ENCODE data around the gene AKT1. TPM values are rescaled to one million over a fixed set of nuclear protein-coding genes. Genes with fewer than 3 reads are reported as not detected.

Gene AKT1
- total and polyA plus RNA-seq, 2 of the 4 experiments (the other 2 are of a cell fraction): 193 to 221 TPM

DNA sequence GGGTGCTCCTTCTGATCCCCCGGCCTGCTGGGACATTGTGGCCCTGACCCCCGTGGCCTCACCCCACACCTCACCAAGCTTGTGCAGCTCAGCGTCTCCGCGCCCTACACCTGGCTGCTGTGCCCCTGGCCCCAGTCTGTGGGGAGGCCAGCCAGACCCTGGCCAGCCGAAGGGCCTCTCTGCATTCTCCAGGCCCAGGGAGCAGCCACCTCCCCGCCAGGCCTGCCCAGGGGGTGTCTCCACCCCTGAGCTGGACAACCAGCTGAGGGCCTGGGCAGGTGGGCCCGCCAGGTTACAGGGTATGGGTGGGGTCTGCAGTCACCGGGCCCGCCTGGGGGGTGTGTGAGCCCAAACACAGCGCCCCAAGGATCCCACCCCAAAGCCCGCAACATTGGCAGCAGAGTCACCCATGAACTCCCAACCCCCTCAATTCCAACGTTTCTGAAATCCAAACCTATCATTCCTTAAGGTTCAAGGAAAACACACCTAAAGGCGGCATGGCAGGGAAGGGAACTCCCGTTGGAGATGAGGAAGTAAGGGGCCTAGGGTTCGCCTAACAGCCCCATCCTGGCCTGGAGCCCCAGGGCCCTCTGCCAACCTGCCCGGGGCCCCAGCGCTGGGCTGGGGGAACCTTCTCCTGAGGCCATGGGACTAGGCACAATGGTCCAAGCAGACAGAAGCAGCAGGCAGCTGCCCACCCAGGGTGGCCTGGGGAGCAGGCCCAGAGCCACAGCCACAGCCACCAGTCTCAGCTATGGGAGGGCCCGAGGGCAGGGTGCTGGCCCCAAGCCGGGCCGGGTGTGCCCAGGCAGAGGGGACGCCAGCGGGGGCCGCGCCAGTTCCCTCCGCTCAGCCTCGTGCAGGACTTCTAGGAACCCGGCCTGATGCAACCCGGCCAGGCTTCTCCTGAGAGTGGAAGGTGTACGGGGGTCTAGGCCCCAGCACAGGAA, 8.5 kb downstream of the AKT1 start:
- no peak overlapping the region for H3K23ac ChIP-seq (ENCODE audit: low read depth, low read length)
- no peak for TF ChIP-seq RFX5 (IDR thresholded peaks at IDR 0.05; ENCODE audit: low read depth, low read length)
- no peak for TF ChIP-seq CTCF (conservative IDR thresholded peaks at IDR 0.05; ENCODE audit: low read depth, low read length)
- TF ChIP-seq SMC3 (IDR thresholded peaks at IDR 0.05; ENCODE audit: low read depth, low read length): no peak
- TF ChIP-seq CHD1 (IDR thresholded peaks at IDR 0.05; ENCODE audit: low read depth, low read length): no peak
- no peak for TF ChIP-seq MXI1 (IDR thresholded peaks at IDR 0.05; ENCODE audit: borderline replicate concordance, low read depth, low read length)
- TF ChIP-seq RAD21 (IDR thresholded peaks at IDR 0.05; ENCODE audit: low read length): no peak
- TF ChIP-seq ELK1 (IDR thresholded peaks at IDR 0.05; ENCODE audit: borderline replicate concordance, low read depth, low read length): no peak
- no peak for TF ChIP-seq POLR2A (IDR thresholded peaks at IDR 0.05; ENCODE audit: low read depth, low read length)
- TF ChIP-seq BHLHE40 (IDR thresholded peaks at IDR 0.05; ENCODE audit: low read depth, low read length): no peak
- no peak for TF ChIP-seq FOS (IDR thresholded peaks at IDR 0.05; ENCODE audit: low read depth, low read length)
- TF ChIP-seq NFE2L2 (IDR thresholded peaks at IDR 0.05; ENCODE audit: low read depth, low read length): no peak
- TF ChIP-seq RCOR1 (IDR thresholded peaks at IDR 0.05; ENCODE audit: insufficient replicate concordance, low read length): no peak
- TF ChIP-seq MAZ (IDR thresholded peaks at IDR 0.05; ENCODE audit: borderline replicate concordance, low read depth, low read length): no peak
- H3K27ac ChIP-seq (ENCODE audit: insufficient read depth, low read length): no peak overlapping the region
- no peak overlapping the region for H2AK5ac ChIP-seq (ENCODE audit: low read depth, low read length)
- 57% methylated on average over 3 of the region's 30 CpGs; no CpG with 5 or more reads in 1 of the 2 experiments for WGBS, 2 experiments (ENCODE audit: extremely low coverage in 2 of 2, insufficient read length in 1 of 2)
- no peak overlapping the region for H4K91ac ChIP-seq (ENCODE audit: insufficient read depth, low read depth, low read length)
- dilution Hi-C loops (cut with HindIII; ENCODE audit: low sequenced_read_pairs, unreplicated experiment) (no loop called here), in situ Hi-C loops (cut with MboI; ENCODE audit: low sequenced_read_pairs) (no loop called here), intact Hi-C loops (cut with micrococcal nuclease) (no loop called here)
- H2BK20ac ChIP-seq (ENCODE audit: low read depth, low read length): no peak overlapping the region
- no peak overlapping the region for H3K18ac ChIP-seq (ENCODE audit: low read depth, low read length)
- peak overlapping the region; percentile 16 for H2AK9ac ChIP-seq (replicated peaks; ENCODE audit: low read depth, low read length, poor library complexity)
- ChIA-PET CTCF (no interaction called here), POLR2A (ENCODE audit: unreplicated experiment) (no interaction called here)
- H2BK5ac ChIP-seq (ENCODE audit: low read depth, low read length, poor library complexity, severe bottlenecking): no peak overlapping the region
- H2AFZ ChIP-seq (replicated peaks; ENCODE audit: low read length, poor library complexity): no peak overlapping the region
- no peak overlapping the region for H3K9ac ChIP-seq (ENCODE audit: low read depth, low read length)
- peaks cover 9 to 54% of the 10 kb centered on the region in 2 experiments; a peak in 3 of 4 replicates for H3K79me1 ChIP-seq (ENCODE audit: low read depth in 1 of 2, low read length in 2 of 2)
- no peak overlapping the region for H3K56ac ChIP-seq (ENCODE audit: extremely low read depth, insufficient read depth, low read length)
- no peaks in the 10 kb centered on the region for H3K27me3 ChIP-seq (ENCODE audit: control insufficient read depth, insufficient read depth, low read length)
- ATAC-seq (ENCODE audit: low read depth) (no peak), DNase-seq (no peak)
- peaks cover 81% of the 10 kb centered on the region for H4K20me1 ChIP-seq (ENCODE audit: insufficient read depth, low read length)
- no peak overlapping the region for H3K14ac ChIP-seq (replicated peaks; ENCODE audit: low read depth, low read length)
- no peaks in the 10 kb centered on the region for H3K4me1 ChIP-seq (ENCODE audit: control insufficient read depth, insufficient read depth, low read length)
- no peak overlapping the region for H3K4me3 ChIP-seq (ENCODE audit: insufficient read depth, low read depth, low read length)
- H3K9me3 ChIP-seq (ENCODE audit: control insufficient read depth, insufficient read depth, low read length): no peaks in the 10 kb centered on the region
- no TSS peak for BruUV-seq (replicated peaks)
- no peak overlapping the region for H4K5ac ChIP-seq (ENCODE audit: low read depth, low read length)
- H4K8ac ChIP-seq (ENCODE audit: low read depth in 2 of 2, low read length in 2 of 2): no peak overlapping the region
- no peaks in the 10 kb centered on the region for H3K9me1 ChIP-seq (ENCODE audit: insufficient read depth, low read length)
- H2BK120ac ChIP-seq (ENCODE audit: low read depth, low read length): no peak overlapping the region
- peaks cover 41% of the 10 kb centered on the region for H3K36me3 ChIP-seq (ENCODE audit: control insufficient read depth, insufficient read depth, low read length)
- H2BK15ac ChIP-seq (ENCODE audit: low read depth, low read length): no peak overlapping the region
- no peak overlapping the region for H3K4ac ChIP-seq (ENCODE audit: low read depth, low read length)
- no peak overlapping the region for H3K4me2 ChIP-seq (ENCODE audit: low read depth, low read length)
